Transverse colon (tissue), 3 donors: ENCODE measurements around the gene RASSF1.

Source experiments
- POLR2A ChIP-seq: fragments of 450-650 bp; IDR thresholded peaks from one replicate; pipeline ENCODE4 v1.6.1; 2016; ENCODE audit warnings: antibody characterized with exemption, mild to moderate bottlenecking, moderate library complexity
- TF ChIP-seq, protein P1 (sequence below), 5 experiments: fragments of 200-600 bp in 3 of 5; fragments of 450-650 bp in 2 of 5; sonication (generic) in 3 of 5; IDR thresholded peaks; 1 replicate in 2 of 5; 2 replicates in 3 of 5; pipeline ENCODE4 v1.5.1; 2016 to 2017; ENCODE audit warnings: antibody characterized with exemption in 5 of 5, inconsistent platforms in 3 of 5, mild to moderate bottlenecking in 2 of 5, moderate library complexity in 1 of 5

DNA sequence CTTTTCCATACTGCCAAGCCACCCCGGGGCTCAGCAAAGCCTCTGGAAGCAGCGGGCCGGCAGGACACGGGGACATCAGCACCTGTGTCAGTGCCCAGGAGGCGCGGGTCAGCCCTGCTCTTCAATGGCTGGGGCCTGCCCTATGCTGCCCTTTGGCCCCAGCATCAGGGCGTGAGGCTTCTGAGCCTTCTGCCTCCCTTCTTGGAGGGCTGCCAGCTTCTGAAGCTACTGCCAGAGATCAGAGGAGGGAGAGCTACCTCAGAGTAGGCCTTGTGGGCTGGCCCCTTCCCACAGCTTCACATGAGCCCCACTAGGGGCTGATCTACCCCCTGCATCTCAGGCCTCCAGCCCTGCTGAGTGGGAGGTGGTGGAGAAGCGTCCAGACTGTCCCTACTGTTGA lies 31.7 kb upstream of the RASSF1 start:
- TF ChIP-seq, protein P1, sequence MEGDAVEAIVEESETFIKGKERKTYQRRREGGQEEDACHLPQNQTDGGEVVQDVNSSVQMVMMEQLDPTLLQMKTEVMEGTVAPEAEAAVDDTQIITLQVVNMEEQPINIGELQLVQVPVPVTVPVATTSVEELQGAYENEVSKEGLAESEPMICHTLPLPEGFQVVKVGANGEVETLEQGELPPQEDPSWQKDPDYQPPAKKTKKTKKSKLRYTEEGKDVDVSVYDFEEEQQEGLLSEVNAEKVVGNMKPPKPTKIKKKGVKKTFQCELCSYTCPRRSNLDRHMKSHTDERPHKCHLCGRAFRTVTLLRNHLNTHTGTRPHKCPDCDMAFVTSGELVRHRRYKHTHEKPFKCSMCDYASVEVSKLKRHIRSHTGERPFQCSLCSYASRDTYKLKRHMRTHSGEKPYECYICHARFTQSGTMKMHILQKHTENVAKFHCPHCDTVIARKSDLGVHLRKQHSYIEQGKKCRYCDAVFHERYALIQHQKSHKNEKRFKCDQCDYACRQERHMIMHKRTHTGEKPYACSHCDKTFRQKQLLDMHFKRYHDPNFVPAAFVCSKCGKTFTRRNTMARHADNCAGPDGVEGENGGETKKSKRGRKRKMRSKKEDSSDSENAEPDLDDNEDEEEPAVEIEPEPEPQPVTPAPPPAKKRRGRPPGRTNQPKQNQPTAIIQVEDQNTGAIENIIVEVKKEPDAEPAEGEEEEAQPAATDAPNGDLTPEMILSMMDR (IDR thresholded peaks at IDR 0.05) = no peak
- TF ChIP-seq POLR2A = no peak
